ENCODE results near the gene IER2.

GRCh38 chr19:13101590-13102415 lies 48.4 kb upstream of the IER2 start:
- TF ChIP-seq CTCF (conservative IDR thresholded peaks at IDR 0.05) (no peak), ZFX (IDR thresholded peaks at IDR 0.05) (no peak)

All from C4-2B (cell line).